Measurements from ENCODE around the gene SLC4A4. TPM values are rescaled to one million over a fixed set of nuclear protein-coding genes. Genes with fewer than 3 reads are reported as not detected.

SLC4A4 gene
- total and polyA plus RNA-seq, 10 of the 15 experiments (the other 5 are each of a cell fraction or from before 2014, with no cell fraction given) = 0.05 to 0.44 (median 0.18) TPM

- H2AFZ ChIP-seq (ENCODE audit: control insufficient read depth, low read depth, low read length) = no peak overlapping the region
- ATAC-seq (no peak), DNase-seq (ENCODE audit: low read depth, low spot score) (no peak), FAIRE-seq (no peak)
- no peaks in the 10 kb centered on the region for H3K79me2 ChIP-seq (ENCODE audit: control insufficient read depth, insufficient read depth, low read length)
- intact Hi-C loops (cut with micrococcal nuclease; ENCODE audit: unreplicated experiment) (no loop called here), in situ Hi-C loops (cut with MboI) (no loop called here)
- H3K9me3 ChIP-seq (replicated peaks; ENCODE audit: control insufficient read depth, insufficient read depth, low read length) = no peaks in the 10 kb centered on the region
- TF ChIP-seq REST (IDR thresholded peaks at IDR 0.05; ENCODE audit: low read depth, low read length) (no peak), SP1 (IDR thresholded peaks at IDR 0.05; ENCODE audit: low read depth, low read length) (no peak), PKNOX1 (IDR thresholded peaks at IDR 0.05) (no peak), ZZZ3 (IDR thresholded peaks at IDR 0.05; ENCODE audit: control insufficient read depth, insufficient read length, low read depth) (no peak), NFXL1 (IDR thresholded peaks at IDR 0.05; ENCODE audit: borderline replicate concordance) (no peak), IKZF1 (conservative IDR thresholded peaks at IDR 0.05) (no peak), CHD4 (IDR thresholded peaks at IDR 0.05) (no peak)
- H3K9ac ChIP-seq (ENCODE audit: control insufficient read depth, insufficient read depth, low read length) = no peak overlapping the region
- H3K36me3 ChIP-seq (ENCODE audit: control insufficient read depth in 2 of 2, insufficient read depth in 2 of 2, low read length in 1 of 2) = no peaks in the 10 kb centered on the region
- ChIA-PET SMC1A (ENCODE audit: uncharacterized antibody, unreplicated experiment) (interaction anchor here (0.9 kb wide), 1 partner anchor 73 kb away, joined by 3 read pairs; no protein-coding TSS in a partner anchor), CTCF (no interaction called here), RAD21 (ENCODE audit: unreplicated experiment) (no interaction called here), POLR2A (no interaction called here)
- H3K27ac ChIP-seq (ENCODE audit: control insufficient read depth, insufficient read depth) = no peak overlapping the region
- no peak overlapping the region for H3K4me2 ChIP-seq (ENCODE audit: control insufficient read depth, insufficient read depth)
- 5% methylated on average over 1 of the region's 1 CpG for WGBS (ENCODE audit: insufficient coverage, insufficient replicate concordance, low lambda C conversion rate, missing lambda C conversion rate)
- H3K4me1 ChIP-seq (ENCODE audit: control insufficient read depth, insufficient read depth, low read length) = peaks cover 3% of the 10 kb centered on the region; the same call in 1 of the 2 replicates
- no TSS peak for BruUV-seq (replicated peaks)
- H3K4me3 ChIP-seq = no peak overlapping the region
- H3K27me3 ChIP-seq (replicated peaks in 1 of 2; ENCODE audit: control insufficient read depth in 2 of 2, insufficient read depth in 2 of 2, low read length in 1 of 2) = no peaks in the 10 kb centered on the region
- H4K20me1 ChIP-seq (ENCODE audit: control insufficient read depth, insufficient read depth) = no peaks in the 10 kb centered on the region
These were observed 35.5 kb upstream of the SLC4A4 start for GRCh38 chr4:71303287-71303686.

Measured in GM12878 (cell line).